ENCODE results near the gene SH3TC2.

GRCh38 chr5:149011728-149012127 is 51.1 kb downstream of the SH3TC2 start:
- no peak for TF ChIP-seq CTCF (IDR thresholded peaks at IDR 0.05)
- TF ChIP-seq POLR2A (IDR thresholded peaks at IDR 0.05), result no peak

Measured in testis (tissue), 2 donors.